ENCODE data around the gene AP4B1.

- no peak for TF ChIP-seq CTCF (IDR thresholded peaks at IDR 0.05)
- no peak for TF ChIP-seq POLR2A (IDR thresholded peaks at IDR 0.05; ENCODE audit: low read depth)
- no peak for TF ChIP-seq EP300 (IDR thresholded peaks at IDR 0.05)
- no peak for TF ChIP-seq POLR2AphosphoS5 (IDR thresholded peaks at IDR 0.05)
Observed at GRCh38 chr1:113937146-113937545, 32.5 kb upstream of the AP4B1 start.

Measured in esophagus muscularis mucosa (tissue), 4 donors.